Upper lobe of left lung (tissue), 4 donors: ENCODE measurements around the gene DCAF4.

ENCODE experiments used
- CTCF ChIP-seq, 6 experiments: fragments of 450-650 bp in 4 of 6; fragments of 200-600 bp in 2 of 6; sonication (generic) in 2 of 6; IDR thresholded peaks; one replicate each; pipeline ENCODE4 v1.5.1; 2016 to 2019; ENCODE audit warnings: antibody characterized with exemption in 6 of 6
- EP300 ChIP-seq, 4 donors: sonication (generic); formaldehyde crosslinking; IDR thresholded peaks; one replicate each; pipeline ENCODE4 v1.5.1; 2017; ENCODE audit warnings: antibody characterized with exemption in 4 of 4, control low read depth in 2 of 4
- POLR2A ChIP-seq, 4 donors: fragments of 450-650 bp; IDR thresholded peaks; one replicate each; pipeline ENCODE4 v1.5.1; 2016 to 2017; ENCODE audit warnings: antibody characterized with exemption in 4 of 4, mild to moderate bottlenecking in 2 of 4
- POLR2AphosphoS5 ChIP-seq, 2 donors: sonication (generic); formaldehyde crosslinking; IDR thresholded peaks; one replicate each; pipeline ENCODE4 v1.5.1; 2017; ENCODE audit warnings: antibody characterized with exemption in 2 of 2

DNA sequence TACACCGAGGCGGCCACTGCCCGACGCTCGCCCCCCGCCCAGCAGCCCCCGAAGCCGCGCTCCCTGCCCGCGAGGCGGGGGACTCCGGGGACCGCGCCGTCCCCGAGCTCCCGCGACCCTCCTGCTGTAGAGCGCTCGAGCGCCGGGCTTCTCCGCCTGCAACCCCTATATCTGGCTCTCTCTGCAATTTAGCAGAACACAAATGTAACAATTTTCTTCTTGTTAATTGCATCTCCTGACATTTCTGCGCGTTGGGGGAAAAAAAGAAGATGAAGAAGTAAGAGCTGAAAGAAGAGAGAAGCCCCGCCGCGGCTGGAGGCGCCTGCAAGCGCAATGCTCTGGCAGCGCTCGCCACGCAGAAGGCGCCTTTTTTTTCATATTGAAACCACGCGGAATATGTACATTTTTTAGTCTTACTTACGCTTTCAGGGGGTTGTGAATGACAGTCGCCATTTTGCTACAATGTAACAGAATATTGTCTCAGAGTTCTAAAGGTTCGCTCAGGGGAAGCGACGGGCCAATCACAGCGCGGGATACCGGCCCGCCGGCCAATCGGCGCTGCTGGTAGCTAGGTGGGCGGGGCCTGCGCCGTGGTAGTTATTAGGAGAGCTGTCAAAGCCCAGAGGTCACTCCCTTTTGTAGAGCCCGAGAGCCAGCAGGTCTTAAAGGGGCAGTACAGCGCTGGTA lies 32.5 kb upstream of the DCAF4 start, which contains the start of gene DPF3:
- no peak for TF ChIP-seq CTCF (IDR thresholded peaks at IDR 0.05)
- no peak for TF ChIP-seq EP300 (IDR thresholded peaks at IDR 0.05)
- peak in 1 of 2 donors; percentile 77 for TF ChIP-seq POLR2AphosphoS5 (IDR thresholded peaks at IDR 0.05)
- TF ChIP-seq POLR2A (IDR thresholded peaks at IDR 0.05) = peak in 1 of 4 donors; percentile 27
